ENCODE measurements around the gene VPS8. TPM values are rescaled to one million over a fixed set of nuclear protein-coding genes. Genes with fewer than 3 reads are reported as not detected.

VPS8 gene
- total RNA-seq, 1 donor from 2014 or later = 38.1 TPM

GRCh38 chr3:185087419-185087818, 275.5 kb downstream of the VPS8 start:
- no peak for DNase-seq (ENCODE audit: low read depth, low spot score)

DNA sequence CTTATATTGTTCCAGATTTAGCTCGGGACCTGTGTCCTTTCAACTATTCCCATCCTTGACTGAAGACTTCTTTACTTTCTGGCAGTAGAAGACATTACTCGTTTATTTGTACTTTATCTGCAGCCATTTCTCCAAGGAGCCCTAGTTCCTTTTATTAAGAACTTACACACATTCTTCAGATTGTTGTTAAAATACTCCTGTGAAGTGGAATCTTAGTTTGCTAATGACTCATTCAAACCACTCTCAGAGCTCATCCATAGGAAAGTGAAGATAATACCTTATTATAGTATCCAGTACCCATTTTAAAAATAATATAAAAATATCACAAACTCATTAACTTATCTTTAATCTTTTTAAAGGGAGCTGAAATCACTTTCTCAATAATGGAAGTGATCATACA, 277.4 kb downstream of the VPS8 start:
- no peak for DNase-seq (ENCODE audit: low read depth, low spot score)

- DNase-seq (ENCODE audit: low read depth, low spot score) = no peak
Measured at GRCh38 chr3:185089751-185090150, 277.8 kb downstream of the VPS8 start.

- no peak for DNase-seq (ENCODE audit: low read depth, low spot score)
Measured at GRCh38 chr3:185090811-185091210, 278.8 kb downstream of the VPS8 start.

DNA sequence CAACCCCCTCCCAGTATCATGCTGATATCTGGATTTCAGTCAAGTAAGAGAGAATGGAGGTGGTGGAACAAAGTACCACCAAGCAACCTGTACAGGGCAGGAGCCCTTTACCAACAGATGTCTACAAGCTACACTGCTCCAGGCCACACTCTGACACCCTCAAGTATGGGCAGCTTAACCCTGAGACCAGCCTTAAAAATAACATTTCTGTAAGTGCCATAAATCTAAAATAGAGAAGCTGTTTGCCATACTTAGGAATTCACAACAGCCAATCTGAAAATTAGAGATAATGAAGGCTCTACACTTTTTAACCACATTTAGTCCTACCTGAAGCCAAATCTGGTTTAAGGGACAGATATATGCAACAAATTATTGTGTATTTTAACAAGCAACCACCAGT, 281.1 kb downstream of the VPS8 start:
- DNase-seq (ENCODE audit: low read depth, low spot score) = no peak

DNA sequence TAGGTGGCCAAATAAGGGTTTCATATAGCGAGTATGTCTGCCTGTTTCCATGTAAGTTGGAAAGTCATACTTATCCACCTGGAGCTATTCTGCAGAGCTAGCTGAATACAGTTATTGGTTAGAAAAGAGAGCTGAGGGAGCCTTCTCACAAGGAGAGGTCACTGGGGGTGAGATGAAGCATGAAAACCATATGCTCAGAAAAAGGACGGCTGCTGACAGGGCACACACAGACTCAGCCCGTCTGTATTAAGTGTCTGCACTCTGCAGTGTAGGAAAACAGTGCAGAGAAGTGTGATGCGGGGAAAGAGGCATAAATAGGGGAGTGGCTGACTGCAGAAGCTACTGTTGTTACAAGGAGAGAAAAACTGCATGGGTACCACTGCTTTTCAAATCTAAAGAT, 282.7 kb downstream of the VPS8 start:
- no peak for DNase-seq (ENCODE audit: low read depth, low spot score)

Other genes starting within 250 kb of the VPS8 start
- gene MAGEF1, start 100.1 kb upstream of the VPS8 start, total RNA-seq = 10.4 and 10.5 TPM in 2 replicates

All from pulmonary artery endothelial cell (primary cell).